ENCODE results near the gene NKX6-1. TPM values are rescaled to one million over a fixed set of nuclear protein-coding genes. Genes with fewer than 3 reads are reported as not detected.

Gene NKX6-1
- total and polyA plus RNA-seq, 9 of the 15 experiments (the other 6 are each of a cell fraction or from before 2014, with no cell fraction given): not detected

- TF ChIP-seq ZNF277 (CRISPR knock-in tag; IDR thresholded peaks at IDR 0.05; ENCODE audit: borderline replicate concordance) (no peak), NELFE (IDR thresholded peaks at IDR 0.05; ENCODE audit: insufficient read depth, insufficient read length) (no peak), ZNF175 (CRISPR knock-in tag; IDR thresholded peaks at IDR 0.05; ENCODE audit: low read depth) (no peak), MEIS2 (IDR thresholded peaks at IDR 0.05; ENCODE audit: partially characterized antibody) (no peak), PHB (CRISPR knock-in tag; IDR thresholded peaks at IDR 0.05) (no peak), RCOR1 (IDR thresholded peaks at IDR 0.05; ENCODE audit: borderline replicate concordance in 1 of 2, low read depth in 2 of 2, low read length in 2 of 2) (no peak), HEY1 (CRISPR knock-in tag; IDR thresholded peaks at IDR 0.05; ENCODE audit: borderline replicate concordance) (no peak), MITF (IDR thresholded peaks at IDR 0.05) (no peak), PCBP2 (IDR thresholded peaks at IDR 0.05; ENCODE audit: low read depth, low read length, poor library complexity, severe bottlenecking) (no peak)
Observed at GRCh38 chr4:84499624-84499982, 511 bp upstream of the NKX6-1 start (continued).
